ENCODE measurements around the gene CCNY.

DNA sequence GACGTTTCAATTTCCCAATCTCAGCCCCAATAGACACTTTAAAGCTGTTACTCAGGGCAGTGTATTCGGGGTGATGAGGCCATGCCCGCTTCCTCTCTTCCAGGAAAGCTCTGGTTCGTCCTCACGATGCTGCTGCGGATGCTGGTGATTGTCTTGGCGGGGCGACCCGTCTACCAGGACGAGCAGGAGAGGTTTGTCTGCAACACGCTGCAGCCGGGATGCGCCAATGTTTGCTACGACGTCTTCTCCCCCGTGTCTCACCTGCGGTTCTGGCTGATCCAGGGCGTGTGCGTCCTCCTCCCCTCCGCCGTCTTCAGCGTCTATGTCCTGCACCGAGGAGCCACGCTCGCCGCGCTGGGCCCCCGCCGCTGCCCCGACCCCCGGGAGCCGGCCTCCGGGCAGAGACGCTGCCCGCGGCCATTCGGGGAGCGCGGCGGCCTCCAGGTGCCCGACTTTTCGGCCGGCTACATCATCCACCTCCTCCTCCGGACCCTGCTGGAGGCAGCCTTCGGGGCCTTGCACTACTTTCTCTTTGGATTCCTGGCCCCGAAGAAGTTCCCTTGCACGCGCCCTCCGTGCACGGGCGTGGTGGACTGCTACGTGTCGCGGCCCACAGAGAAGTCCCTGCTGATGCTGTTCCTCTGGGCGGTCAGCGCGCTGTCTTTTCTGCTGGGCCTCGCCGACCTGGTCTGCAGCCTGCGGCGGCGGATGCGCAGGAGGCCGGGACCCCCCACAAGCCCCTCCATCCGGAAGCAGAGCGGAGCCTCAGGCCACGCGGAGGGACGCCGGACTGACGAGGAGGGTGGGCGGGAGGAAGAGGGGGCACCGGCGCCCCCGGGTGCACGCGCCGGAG, 271.4 kb downstream of the CCNY start:
- TF ChIP-seq CTCF (IDR thresholded peaks at IDR 0.05; ENCODE audit: low read length): no peak
- TF ChIP-seq EZH2phosphoT487 (IDR thresholded peaks at IDR 0.05; ENCODE audit: low read length): no peak
- no peak for TF ChIP-seq EZH2 (optimal IDR thresholded peaks at IDR 0.05; ENCODE audit: low read depth, low read length)

All from MM.1S (cell line).